ENCODE data around the gene ZBTB20. TPM values are rescaled to one million over a fixed set of nuclear protein-coding genes. Genes with fewer than 3 reads are reported as not detected.

ZBTB20 gene
- total RNA-seq, 1 donor from 2014 or later, result 15.5 TPM

- peaks cover 2% of the 10 kb centered on the region for H3K36me3 Mint-ChIP-seq (ENCODE audit: low read depth)
- no peaks in the 10 kb centered on the region for H3K27me3 Mint-ChIP-seq (ENCODE audit: low read depth)
- H3K27ac Mint-ChIP-seq (ENCODE audit: unreplicated experiment), result no peak overlapping the region
- no peak overlapping the region for H3K4me3 Mint-ChIP-seq (ENCODE audit: unreplicated experiment)
- no peak for DNase-seq (ENCODE audit: low spot score)
- peaks cover 17% of the 10 kb centered on the region for H3K9me3 Mint-ChIP-seq (ENCODE audit: low read depth)
- TF ChIP-seq CTCF (IDR thresholded peaks at IDR 0.05), result no peak
- H3K4me1 Mint-ChIP-seq (ENCODE audit: low read depth), result no peaks in the 10 kb centered on the region
These were observed 507.0 kb downstream of the ZBTB20 start for GRCh38 chr3:114640126-114640525.

GRCh38 chr3:114639171-114639570, 507.9 kb downstream of the ZBTB20 start:
- no peak for DNase-seq (ENCODE audit: low spot score)
- no peak for TF ChIP-seq CTCF (IDR thresholded peaks at IDR 0.05)
- H3K27ac Mint-ChIP-seq (ENCODE audit: unreplicated experiment), result no peak overlapping the region
- peaks cover 18% of the 10 kb centered on the region for H3K9me3 Mint-ChIP-seq (ENCODE audit: low read depth)
- H3K27me3 Mint-ChIP-seq (ENCODE audit: low read depth), result no peaks in the 10 kb centered on the region
- peaks cover 2% of the 10 kb centered on the region for H3K36me3 Mint-ChIP-seq (ENCODE audit: low read depth)
- H3K4me1 Mint-ChIP-seq (ENCODE audit: low read depth), result no peaks in the 10 kb centered on the region
- no peak overlapping the region for H3K4me3 Mint-ChIP-seq (ENCODE audit: unreplicated experiment)

GRCh38 chr3:114635878-114636277, 511.2 kb downstream of the ZBTB20 start:
- no peak for DNase-seq (ENCODE audit: low spot score)
- Mint-ChIP-seq H3K36me3 (ENCODE audit: low read depth) (peaks cover 2% of the 10 kb centered on the region), H3K9me3 (ENCODE audit: low read depth) (peaks cover 18% of the 10 kb centered on the region), H3K4me3 (ENCODE audit: unreplicated experiment) (no peak overlapping the region), H3K27me3 (ENCODE audit: low read depth) (no peaks in the 10 kb centered on the region), H3K4me1 (ENCODE audit: low read depth) (no peaks in the 10 kb centered on the region), H3K27ac (ENCODE audit: unreplicated experiment) (no peak overlapping the region)
- no peak for TF ChIP-seq CTCF (IDR thresholded peaks at IDR 0.05)

- H3K4me1 Mint-ChIP-seq (ENCODE audit: low read depth), result no peaks in the 10 kb centered on the region
- peaks cover 18% of the 10 kb centered on the region for H3K9me3 Mint-ChIP-seq (ENCODE audit: low read depth)
- no peak overlapping the region for H3K4me3 Mint-ChIP-seq (ENCODE audit: unreplicated experiment)
- no peak for DNase-seq (ENCODE audit: low spot score)
- no peak overlapping the region for H3K27ac Mint-ChIP-seq (ENCODE audit: unreplicated experiment)
- no peaks in the 10 kb centered on the region for H3K27me3 Mint-ChIP-seq (ENCODE audit: low read depth)
- peaks cover 2% of the 10 kb centered on the region for H3K36me3 Mint-ChIP-seq (ENCODE audit: low read depth)
- TF ChIP-seq CTCF (IDR thresholded peaks at IDR 0.05), result no peak
These were observed 512.5 kb downstream of the ZBTB20 start for GRCh38 chr3:114634635-114635034.

GRCh38 chr3:114632757-114633424, 514.2 kb downstream of the ZBTB20 start:
- peaks cover 18% of the 10 kb centered on the region for H3K9me3 Mint-ChIP-seq (ENCODE audit: low read depth)
- peaks cover 2% of the 10 kb centered on the region for H3K36me3 Mint-ChIP-seq (ENCODE audit: low read depth)
- peaks cover 8% of the 10 kb centered on the region for H3K4me1 Mint-ChIP-seq (ENCODE audit: low read depth)
- DNase-seq (ENCODE audit: low spot score), result no peak
- no peaks in the 10 kb centered on the region for H3K27me3 Mint-ChIP-seq (ENCODE audit: low read depth)
- TF ChIP-seq CTCF (IDR thresholded peaks at IDR 0.05), result no peak
- no peak overlapping the region for H3K27ac Mint-ChIP-seq (ENCODE audit: unreplicated experiment)
- no peak overlapping the region for H3K4me3 Mint-ChIP-seq (ENCODE audit: unreplicated experiment)
